D341Med (cell line): ENCODE data around the gene SPOCK1.
"Not testable (repeated sequence)": the region's sequence is repeated elsewhere in the genome, so short reads cannot be mapped to it uniquely, and the experiment has no call there.

Experiments
- DNase-seq: peaks from one replicate; pipeline ENCODE4 v3.0.0; 2012; ENCODE audit warnings: low spot score

Gene SPOCK1

DNA sequence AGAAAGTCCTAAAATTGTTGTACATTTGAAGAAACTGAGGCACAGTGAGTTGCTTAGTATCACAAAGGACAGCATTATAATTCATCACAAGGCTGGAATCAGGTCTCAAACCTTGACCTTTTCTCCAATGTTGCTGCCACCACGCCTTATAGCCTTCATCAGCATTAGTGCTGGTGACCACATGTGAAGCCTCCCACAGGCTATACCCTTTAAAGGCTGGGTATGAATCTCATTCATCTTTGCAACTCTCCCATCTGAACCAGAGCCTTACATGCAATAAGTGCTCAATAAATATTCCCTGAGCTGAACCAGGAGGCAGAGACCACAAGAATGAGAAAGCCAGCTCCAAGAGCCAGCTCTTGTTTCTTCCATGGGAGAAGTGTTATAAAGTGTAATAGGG is 104.7 kb downstream of the SPOCK1 start:
- DNase-seq, result no peak

- DNase-seq, result no peak
Observed at GRCh38 chr5:137393196-137393993, 105.7 kb downstream of the SPOCK1 start.

DNA sequence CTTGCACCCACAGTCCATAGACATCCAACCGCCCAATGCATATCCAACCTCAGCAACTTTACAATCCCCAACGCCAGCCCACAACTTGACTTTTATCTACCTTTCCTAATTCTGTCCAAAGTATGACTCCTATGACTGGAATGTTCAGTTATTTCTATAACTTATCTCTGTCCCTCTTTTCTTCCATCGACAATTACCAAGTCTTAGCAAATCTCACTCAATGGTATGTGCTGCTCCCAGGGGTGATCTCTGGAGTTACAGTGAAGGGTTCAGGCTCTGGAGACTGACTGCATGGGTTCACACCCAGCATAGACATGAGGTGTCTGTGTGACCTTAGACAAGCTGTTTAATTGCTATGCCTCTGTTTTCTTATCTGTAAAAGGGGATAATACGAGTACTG is 106.9 kb downstream of the SPOCK1 start:
- no peak for DNase-seq

- DNase-seq, result not testable (repeated sequence)
Observed at GRCh38 chr5:137391044-137391443, 108.1 kb downstream of the SPOCK1 start.

DNA sequence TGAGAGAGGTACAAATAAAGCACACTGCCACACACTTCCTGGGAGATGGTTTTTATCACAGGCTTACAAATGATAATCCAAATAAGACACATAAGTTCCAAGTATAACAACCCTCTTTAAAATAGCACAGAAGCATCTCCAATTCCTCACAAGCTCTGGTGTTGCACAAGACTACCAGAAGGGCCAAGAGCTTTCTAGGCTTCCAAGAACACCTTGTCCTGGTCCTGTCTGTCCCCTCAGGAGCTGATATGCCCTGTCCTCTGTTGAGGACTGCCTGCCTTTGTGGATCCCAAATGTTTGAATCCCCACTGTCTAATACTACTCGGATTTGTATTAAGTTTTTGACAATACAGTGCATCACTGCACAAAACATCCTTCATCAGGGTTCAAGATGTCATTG is 110.1 kb downstream of the SPOCK1 start:
- no peak for DNase-seq

GRCh38 chr5:137385064-137385463 is 114.1 kb downstream of the SPOCK1 start:
- no peak for DNase-seq

- no peak for DNase-seq
Observed at GRCh38 chr5:137383909-137384308, 115.2 kb downstream of the SPOCK1 start.

DNA sequence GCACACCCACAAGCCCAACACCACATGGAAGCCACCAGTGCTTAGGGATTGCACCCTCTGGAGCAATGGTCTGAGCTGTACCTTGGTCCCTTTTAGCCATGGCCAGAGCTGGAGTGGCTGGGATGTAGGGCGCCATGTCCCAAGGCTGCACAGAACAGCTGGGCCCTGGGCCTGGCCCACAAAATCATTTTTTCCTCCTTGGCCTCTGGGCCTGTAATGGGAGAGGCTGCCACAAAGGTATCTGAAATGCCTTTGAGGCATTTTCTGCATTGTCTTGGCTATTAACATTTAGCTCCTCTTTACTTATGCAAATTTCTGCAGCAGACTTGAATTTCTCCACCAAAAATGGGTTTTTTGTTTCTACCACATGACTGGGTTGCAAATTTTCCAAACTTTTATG is 117.6 kb downstream of the SPOCK1 start:
- DNase-seq, result no peak

- DNase-seq, result no peak
Observed at GRCh38 chr5:137379555-137380286, 119.4 kb downstream of the SPOCK1 start.

DNA sequence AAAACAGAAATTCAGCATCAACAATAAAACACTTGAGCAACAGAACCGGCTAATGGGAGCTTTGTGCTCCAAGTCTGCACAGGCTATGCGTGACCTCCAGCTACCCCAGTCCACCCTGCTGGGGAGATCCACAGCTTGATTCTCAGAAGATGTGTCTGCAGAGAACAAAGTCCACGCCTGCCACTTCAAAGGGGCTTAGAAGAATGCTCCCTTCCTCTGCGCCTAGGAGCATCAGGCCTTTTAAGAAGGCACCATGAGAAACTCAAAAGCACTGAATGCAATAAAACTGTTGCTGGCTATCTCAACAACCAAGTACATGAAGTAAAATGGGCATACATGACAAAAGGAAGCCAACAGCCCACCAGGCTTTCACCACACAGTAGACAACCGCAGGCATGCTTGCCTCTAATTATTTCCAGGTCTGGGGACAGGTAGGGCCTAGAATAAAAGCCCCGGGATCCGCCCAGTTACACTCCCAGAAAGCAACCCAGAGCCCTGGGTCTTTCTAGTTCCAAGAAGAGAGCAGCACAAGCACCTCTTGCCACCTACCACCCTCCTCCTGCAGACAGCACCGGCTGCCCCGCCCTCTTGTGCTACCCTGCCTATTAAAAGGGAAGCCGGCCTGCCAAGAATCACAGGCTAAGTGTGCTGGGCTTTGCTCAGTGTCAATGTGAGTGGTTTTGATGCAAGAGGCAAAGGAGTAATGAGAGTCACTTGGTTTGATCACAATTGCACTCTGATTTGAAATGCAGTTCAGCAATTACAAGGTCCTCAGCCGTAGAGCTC is 123.2 kb downstream of the SPOCK1 start:
- DNase-seq, result no peak

DNA sequence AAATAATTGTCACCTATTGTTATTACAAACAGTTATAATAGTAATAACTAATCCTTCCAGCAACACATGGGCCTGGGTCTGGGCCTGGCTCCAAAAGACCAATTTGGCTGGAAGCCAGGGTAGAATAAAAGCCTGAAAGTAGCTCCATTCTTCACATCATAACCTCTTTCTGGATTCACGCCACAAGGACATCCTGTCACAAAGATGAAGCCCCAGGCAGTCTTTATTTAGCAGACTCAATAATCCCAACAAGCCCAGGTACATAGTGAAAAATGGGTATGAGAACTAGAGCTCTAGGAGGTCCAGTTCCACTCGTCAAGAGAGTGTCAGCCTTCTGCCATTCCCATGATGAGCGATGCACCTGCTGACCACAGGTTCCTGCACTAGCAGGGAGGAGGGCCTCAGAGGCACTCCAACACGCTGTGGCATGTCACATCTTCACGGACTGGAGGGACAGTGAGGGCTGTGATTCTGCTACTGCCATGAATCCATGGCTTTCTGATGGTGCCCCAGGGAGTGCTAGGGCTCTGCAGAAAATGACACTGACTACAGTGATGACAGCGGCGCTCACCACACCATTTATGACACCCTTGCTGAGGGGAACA is 124.9 kb downstream of the SPOCK1 start:
- peak; percentile 39 for DNase-seq

DNA sequence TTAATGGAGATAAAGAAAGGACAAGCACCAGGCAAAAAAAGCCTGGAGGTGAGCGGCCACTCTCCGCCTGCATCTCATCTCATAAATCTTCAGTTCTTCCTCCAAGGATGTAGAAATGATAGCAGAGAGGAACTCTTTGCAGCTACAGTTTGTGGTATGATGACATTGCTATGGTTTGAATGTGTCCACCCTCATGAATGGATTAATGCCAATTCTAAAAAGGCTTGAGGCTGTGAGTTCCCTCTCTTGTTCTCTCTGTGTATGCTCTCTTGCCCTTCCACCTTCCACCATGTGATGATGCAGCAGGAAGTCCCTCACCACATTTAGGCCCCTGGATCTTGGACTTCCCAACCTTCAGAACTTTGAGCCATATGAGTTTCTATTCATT is 126.4 kb downstream of the SPOCK1 start:
- no peak for DNase-seq

GRCh38 chr5:137372016-137372772 is 126.9 kb downstream of the SPOCK1 start:
- no peak for DNase-seq

DNA sequence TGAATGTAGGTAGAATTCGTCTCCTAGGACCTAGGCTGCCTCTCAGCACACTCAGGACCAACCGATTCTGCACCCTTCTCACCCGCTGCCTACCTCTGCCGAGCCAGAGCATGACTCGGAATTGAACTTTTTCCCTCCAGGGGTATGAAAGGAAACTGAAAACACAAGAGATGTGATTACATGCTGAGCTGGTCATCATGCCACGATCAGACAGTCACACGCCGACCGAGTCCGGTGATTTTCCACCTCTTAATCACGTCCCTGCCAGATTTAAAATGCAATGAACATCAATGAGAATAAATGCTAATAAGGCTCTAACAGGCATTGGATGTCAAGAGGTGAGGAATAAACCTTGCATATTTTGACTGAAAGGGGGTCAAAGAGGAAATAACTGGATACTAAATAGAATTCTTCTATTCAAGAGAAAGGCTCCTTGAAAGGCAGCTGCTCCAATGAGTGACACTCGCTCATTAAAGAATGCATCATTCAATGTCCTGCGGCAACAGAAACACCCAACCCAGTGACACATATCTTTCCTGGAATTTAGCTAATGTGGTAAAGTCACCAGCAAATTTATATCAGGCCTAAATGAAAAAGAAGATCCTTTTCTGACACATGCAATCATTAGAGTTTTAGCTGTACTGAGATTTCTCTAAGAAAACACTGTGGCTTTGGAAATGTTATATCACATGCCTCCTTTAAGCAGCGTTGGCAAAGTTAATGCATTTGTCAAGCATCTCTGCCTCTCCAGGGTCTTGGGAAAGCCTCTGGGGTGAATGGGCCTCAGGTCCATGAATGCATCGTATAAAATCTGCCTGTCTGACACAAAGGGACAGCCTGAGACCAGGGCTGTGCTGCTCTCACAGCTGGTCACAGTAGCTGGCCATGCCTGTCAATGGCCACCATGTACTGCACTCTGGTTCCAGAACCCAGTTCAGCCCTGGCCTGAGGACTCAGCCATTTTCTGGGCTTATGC is 128.7 kb downstream of the SPOCK1 start:
- no peak for DNase-seq

- DNase-seq, result no peak
Observed at GRCh38 chr5:137368651-137369050, 130.5 kb downstream of the SPOCK1 start.

DNA sequence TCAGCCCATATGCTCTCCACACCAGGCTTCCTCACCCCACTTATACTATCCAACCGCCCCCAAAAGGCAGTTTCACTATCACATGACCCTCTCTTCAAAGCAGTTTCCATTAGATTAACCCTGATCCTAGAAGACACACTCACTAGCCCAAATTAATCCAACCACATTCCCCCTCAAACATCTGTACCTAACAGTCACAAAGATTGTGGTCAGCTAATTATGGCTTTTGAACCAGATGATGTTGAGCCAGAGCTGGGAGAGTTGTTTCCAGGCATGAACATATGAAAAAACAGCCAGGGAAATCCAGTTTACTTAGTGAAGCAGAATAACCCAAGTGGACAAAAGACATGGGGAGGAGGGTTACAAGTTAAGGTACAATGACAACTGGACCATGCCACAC is 131.2 kb downstream of the SPOCK1 start:
- no peak for DNase-seq

DNA sequence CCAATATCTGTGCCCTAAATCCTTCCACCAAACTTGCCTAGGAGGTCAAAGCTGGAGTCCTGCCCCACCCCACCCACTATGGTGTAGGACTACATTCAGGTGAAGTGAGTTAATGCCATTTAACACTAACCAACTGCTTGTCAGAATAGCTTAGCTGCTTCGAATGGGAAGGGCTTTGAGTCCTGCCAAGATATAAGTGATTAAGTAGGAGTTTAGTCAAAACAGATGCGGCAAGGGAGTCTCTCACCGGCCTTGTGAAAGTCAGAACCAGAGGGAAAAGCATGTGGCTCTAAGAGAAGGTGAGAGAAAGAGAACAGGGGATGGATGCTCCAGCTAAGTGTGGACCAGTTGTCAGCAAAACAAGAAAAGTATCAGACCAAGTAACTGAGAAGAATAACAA is 132.6 kb downstream of the SPOCK1 start:
- no peak for DNase-seq

DNA sequence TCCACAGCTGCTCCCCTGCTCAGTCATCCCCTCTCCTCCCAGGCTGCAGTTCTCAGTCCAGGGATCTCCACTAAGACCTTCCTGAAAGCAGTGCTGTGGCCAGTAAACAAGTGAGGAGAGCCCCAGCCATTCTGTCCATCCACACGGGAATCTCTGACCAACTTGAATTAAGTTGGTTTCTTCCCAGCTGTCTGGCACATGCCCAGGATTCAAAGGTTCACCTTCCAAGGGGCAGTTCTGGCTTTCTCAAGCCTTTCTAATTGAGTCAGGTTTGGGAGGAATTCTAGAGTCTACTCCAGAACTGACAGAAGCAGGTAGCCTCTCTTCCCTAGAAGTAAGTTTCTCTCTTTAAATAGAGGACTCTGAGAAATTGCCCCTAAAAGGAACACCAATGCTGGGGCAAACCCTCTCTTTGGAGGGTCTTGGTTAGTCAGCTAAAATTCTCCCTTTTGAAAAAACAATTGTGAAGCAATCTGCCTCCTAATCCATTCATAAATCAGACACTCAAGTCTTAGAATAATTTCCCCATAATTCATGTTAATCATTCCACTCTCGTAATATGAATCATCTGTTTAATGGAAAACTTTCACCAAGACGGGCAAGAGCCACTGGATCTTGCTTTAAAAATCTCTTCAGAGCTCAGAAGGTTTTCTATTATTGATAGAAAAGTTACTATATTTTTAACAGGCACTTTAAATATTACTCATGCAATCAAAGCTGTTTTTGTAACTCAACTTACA is 133.8 kb downstream of the SPOCK1 start:
- no peak for DNase-seq

GRCh38 chr5:137361280-137361679 is 137.8 kb downstream of the SPOCK1 start:
- DNase-seq, result no peak

DNA sequence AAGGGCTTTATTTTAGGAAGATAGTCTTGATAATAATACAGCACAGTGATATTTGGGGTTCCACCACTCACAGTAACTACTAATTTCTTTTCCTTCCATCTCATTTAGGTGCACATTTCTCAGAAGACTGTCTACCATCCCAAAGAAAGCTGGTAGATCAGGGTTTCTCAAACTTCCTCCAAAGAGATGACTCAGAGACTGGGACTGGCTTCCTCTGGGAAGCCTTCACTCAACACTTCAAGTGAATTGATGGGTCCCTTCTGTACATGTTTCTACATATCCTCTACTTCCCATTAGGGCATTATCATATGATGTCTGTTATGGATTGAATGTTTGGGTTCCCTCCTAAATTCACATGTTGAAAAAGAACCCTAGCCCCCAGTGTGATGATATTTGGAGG is 138.5 kb downstream of the SPOCK1 start:
- no peak for DNase-seq
